SK-N-MC (cell line): Measurements from ENCODE around the gene SOX6.

Experiments used
- EZH2 ChIP-seq: fragments of 200-600 bp; sonication (generic); IDR thresholded peaks from one replicate; pipeline ENCODE4 v1.6.1; 2017; ENCODE audit warnings: antibody characterized with exemption
- FOXP2 ChIP-seq: optimal IDR thresholded peaks from 2 replicates; pipeline ENCODE3; 2011; ENCODE audit warnings: mild to moderate bottlenecking, moderate library complexity; ENCODE audit not compliant: insufficient read depth; ENCODE audit errors: extremely low read length, control extremely low read depth
- POLR2AphosphoS5 ChIP-seq: IDR thresholded peaks from 2 replicates; pipeline ENCODE4 v1.6.1; 2012; ENCODE audit warnings: mild to moderate bottlenecking, low read depth, low read length, borderline replicate concordance

DNA sequence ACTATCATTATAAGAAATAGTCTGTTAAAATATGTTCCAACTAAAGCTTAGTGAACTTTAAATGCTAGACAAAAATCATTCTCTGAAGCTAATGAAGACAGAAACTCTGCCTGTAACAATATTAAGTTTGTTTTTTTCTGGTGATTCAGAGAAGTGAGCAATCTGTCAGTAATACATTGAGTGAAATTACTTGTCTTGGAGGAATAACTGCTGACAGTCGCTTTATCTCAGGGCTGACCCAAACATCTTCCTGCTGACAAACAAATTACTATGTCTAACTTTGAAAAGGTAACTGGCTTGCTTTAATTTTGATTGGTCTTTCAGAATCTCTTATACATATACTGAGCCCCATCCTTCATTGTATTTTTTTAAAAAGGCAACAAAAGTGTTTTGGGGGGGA, 264.5 kb downstream of the SOX6 start:
- TF ChIP-seq EZH2 = no peak
- no peak for TF ChIP-seq POLR2AphosphoS5
- TF ChIP-seq FOXP2 = no peak
